GM18870 (cell line): Measurements from ENCODE around the gene IL20RB.
"Not testable (repeated sequence)": the region's sequence is repeated elsewhere in the genome, so short reads cannot be mapped to it uniquely, and the experiment has no call there.

ENCODE experiments used
- ATAC-seq: cut with Tn5 transposase; IDR thresholded peaks from one replicate; pipeline ENCODE4 v1.9.1; 2021; ENCODE audit warnings: moderate library complexity; ENCODE audit not compliant: unreplicated experiment

Gene IL20RB

GRCh38 chr3:136982520-136983138 lies 24.8 kb downstream of the IL20RB start:
- no peak for ATAC-seq

DNA sequence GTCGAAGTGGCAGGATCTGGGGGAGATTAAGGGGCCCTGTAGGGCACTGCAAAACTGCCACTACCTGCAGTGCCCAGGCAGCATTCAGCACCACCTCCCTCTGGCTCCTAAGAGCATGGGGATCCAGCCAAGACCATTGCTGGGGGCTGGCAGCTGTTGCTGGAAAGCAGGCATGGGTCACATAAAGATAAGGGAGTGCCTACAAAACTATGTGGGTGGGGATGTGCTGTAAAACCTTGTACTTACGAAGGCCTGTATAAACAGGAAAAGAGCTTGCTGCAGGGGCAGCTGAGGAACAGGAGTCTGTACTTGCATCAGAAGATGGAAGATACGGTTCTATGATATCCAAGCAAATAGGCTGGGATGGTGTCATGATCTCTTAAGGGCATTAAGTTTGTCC lies 27.1 kb downstream of the IL20RB start:
- ATAC-seq, result no peak

DNA sequence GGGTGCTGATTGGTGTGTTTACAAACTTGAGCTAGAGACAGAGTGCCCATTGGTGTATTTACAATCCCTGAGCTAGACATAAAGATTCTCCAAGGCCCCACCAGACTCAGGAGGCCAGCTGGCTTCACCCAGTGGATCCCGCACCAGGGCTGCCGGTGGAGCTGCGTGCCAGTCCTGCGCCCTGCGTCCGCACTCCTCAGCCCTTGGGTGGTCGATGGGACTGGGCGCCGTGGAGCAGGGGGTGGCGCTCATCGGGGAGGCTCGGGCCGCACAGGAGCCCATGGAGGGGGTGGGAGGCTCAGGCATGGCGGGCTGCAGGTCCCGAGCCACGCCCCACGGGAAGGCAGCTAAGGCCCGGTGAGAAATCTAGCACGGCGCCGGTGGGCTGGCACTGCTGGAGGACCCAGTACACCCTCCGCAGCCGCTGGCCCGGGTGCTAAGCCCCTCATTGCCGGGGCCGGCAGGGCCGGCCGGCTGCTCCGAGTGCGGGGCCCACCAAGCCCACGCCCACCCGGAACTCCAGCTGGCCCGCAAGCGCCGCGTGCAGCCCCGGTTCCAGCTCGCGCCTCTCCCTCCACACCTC lies 29.7 kb downstream of the IL20RB start:
- ATAC-seq, result not testable (repeated sequence)

GRCh38 chr3:136988651-136989050 lies 30.9 kb downstream of the IL20RB start:
- no peak for ATAC-seq

GRCh38 chr3:136989781-136990524 lies 32.2 kb downstream of the IL20RB start:
- ATAC-seq, result no peak

GRCh38 chr3:136990826-136991225 lies 33.0 kb downstream of the IL20RB start:
- ATAC-seq, result no peak

DNA sequence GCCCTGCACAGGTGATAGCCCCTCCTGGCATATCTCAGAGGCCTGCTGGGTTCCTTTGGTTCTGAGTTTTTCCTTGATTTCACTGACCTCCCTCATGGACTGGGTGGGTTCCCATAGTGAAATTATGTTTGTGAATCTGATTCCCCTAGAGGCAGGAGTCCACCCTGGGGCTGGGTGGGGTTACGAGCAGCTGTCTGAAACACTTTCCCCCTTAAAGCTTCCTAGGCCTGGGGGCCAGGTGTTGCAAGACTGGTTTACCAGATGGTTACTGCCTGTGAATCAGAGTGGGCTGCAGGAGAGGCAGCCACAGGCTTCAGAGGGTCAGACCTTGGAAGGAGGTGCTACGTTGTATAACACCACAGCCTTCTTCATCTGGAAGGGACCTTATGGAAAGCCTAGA lies 34.3 kb downstream of the IL20RB start:
- no peak for ATAC-seq

DNA sequence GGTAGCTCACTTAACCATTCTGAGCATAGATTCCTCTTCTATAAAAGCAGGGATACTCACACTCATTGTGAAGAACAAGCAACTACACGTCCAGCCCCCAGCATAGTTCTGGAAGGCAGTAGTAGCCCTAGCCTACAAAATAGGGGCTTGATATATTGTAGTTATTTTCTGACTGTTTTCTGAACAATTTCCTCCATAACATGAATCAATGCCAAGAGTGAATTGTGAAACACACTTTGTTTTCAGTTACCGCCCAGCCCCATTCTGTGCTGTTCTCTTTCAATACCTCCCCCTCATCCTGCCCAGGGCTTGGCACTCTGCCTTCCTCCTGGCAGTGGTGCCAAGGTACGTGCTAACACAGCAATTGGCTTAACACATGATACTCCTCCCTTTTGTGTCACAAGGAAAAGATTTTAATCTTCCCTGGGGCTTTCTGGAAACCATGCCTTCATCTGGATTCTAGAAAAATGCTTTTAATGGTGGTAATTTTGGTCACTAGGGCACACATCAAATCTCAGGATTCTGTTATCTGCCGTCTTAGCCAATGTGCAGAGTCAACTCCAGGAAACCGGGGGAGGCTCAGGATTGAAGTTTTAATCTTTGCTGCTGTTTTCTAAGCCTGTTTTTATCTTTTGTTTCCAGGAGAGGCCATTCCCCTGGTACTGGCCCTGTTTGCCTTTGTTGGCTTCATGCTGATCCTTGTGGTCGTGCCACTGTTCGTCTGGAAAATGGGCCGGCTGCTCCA lies 37.2 kb downstream of the IL20RB start:
- ATAC-seq, result no peak

- no peak for ATAC-seq
Observed at GRCh38 chr3:136995652-136996051, 37.9 kb downstream of the IL20RB start.

GRCh38 chr3:137000039-137000438 lies 42.3 kb downstream of the IL20RB start:
- no peak for ATAC-seq

GRCh38 chr3:137007376-137007775 lies 49.6 kb downstream of the IL20RB start:
- not testable (repeated sequence) for ATAC-seq

GRCh38 chr3:137008131-137008530 lies 50.3 kb downstream of the IL20RB start:
- no peak for ATAC-seq

- no peak for ATAC-seq
Observed at GRCh38 chr3:137008976-137009375, 51.2 kb downstream of the IL20RB start.

DNA sequence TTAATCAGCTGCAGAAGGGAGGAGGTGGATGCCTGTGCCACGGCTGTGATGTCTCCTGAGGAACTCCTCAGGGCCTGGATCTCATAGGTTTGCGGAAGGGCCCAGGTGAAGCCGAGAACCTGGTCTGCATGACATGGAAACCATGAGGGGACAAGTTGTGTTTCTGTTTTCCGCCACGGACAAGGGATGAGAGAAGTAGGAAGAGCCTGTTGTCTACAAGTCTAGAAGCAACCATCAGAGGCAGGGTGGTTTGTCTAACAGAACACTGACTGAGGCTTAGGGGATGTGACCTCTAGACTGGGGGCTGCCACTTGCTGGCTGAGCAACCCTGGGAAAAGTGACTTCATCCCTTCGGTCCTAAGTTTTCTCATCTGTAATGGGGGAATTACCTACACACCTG lies 52.4 kb downstream of the IL20RB start:
- no peak for ATAC-seq

GRCh38 chr3:137011153-137011552 lies 53.4 kb downstream of the IL20RB start:
- ATAC-seq, result no peak

- ATAC-seq, result no peak
Observed at GRCh38 chr3:137012097-137012501, 54.3 kb downstream of the IL20RB start.

DNA sequence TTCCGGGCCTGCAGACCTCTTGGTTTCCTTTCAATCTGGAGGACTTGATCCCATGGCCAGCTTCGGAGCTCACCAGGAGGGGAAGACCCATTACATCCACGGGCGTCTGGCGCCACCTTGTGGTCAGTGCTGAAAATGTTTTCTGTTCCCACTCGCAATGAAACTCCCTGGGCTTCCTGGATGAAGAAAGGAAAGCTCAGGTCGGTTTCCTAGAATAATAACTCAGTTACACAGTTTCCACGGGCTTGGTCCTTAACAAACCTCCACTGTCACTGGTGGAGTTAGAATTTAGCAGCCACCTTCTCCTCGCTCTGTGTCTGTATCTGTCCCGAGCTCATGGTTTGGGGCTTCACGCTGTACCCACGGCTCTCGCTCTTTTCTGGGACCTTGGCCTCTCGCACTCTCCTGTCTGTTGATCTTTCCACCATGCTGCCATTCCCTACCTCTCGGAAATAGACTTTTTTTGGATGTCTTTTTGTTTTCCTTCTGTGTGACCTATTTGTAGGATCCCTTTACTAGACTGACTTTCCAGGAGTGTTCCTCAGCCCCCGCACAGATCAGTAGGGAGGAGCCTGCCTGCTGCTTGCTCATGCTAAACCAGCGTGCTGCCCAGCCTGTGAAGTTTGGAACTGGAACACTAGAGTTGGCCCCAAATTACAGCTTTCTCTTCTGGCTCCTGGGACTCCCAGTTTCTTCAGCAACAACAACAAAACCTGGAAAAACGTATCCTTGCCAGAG lies 56.3 kb downstream of the IL20RB start:
- ATAC-seq, result peak; percentile 77

DNA sequence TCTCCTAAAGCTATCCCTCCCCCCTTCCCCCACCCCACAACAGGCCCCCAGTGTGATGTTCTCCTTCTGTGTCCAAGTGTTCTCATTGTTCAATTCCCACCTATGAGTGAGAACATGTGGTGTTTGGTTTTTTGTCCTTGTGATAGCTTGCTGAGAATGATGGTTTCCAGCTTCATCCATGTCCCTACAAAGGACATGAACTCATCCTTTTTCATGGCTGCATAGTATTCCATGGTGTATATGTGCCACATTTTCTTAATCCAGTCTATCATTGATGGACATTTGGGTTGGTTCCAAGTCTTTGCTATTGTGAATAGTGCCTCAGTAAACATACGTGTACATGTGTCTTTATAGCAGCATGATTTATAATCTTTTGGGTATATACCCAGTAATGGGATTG lies 59.5 kb downstream of the IL20RB start:
- ATAC-seq, result not testable (repeated sequence)

GRCh38 chr3:137020315-137020714 lies 62.5 kb downstream of the IL20RB start:
- no peak for ATAC-seq

GRCh38 chr3:137020888-137021287 lies 63.1 kb downstream of the IL20RB start:
- no peak for ATAC-seq

DNA sequence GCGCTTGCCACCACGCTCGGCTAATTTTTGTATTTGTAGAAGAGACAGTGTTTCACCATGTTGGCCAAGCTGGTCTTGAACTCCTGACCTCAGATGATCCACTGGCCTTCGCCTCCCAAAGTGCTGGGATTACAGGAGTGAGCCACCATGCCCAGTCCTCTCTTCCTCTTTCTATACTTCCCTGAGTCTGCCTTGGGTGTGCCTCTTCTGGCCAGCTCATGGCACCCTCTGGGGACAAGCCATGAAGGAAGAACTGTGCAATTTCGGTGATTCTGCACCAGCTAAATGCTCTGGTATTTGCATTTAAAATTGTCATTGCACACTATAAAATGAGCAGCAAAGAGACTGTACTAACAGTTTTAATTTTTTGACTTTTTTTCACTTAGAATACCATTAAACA lies 66.6 kb downstream of the IL20RB start:
- ATAC-seq, result no peak
